Measurements from ENCODE around the gene GCGR. TPM values are rescaled to one million over a fixed set of nuclear protein-coding genes. Genes with fewer than 3 reads are reported as not detected.

The GCGR gene
- total RNA-seq, 1 experiment from 2014 or later = 1.4 TPM

- TF ChIP-seq USF1 (CRISPR knock-in tag; IDR thresholded peaks at IDR 0.05) (peak; percentile 64), ZNF423 (CRISPR knock-in tag; IDR thresholded peaks at IDR 0.05) (no peak), ZBTB21 (CRISPR knock-in tag; IDR thresholded peaks at IDR 0.05; ENCODE audit: borderline replicate concordance) (no peak), NFATC4 (CRISPR knock-in tag; IDR thresholded peaks at IDR 0.05) (no peak)
- TF ChIP-seq, protein P1, sequence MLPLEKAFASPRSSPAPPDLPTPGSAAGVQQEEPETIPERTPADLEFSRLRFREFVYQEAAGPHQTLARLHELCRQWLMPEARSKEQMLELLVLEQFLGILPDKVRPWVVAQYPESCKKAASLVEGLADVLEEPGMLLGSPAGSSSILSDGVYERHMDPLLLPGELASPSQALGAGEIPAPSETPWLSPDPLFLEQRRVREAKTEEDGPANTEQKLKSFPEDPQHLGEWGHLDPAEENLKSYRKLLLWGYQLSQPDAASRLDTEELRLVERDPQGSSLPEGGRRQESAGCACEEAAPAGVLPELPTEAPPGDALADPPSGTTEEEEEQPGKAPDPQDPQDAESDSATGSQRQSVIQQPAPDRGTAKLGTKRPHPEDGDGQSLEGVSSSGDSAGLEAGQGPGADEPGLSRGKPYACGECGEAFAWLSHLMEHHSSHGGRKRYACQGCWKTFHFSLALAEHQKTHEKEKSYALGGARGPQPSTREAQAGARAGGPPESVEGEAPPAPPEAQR (CRISPR knock-in tag; IDR thresholded peaks at IDR 0.05) = no peak
- TF ChIP-seq, protein P2, sequence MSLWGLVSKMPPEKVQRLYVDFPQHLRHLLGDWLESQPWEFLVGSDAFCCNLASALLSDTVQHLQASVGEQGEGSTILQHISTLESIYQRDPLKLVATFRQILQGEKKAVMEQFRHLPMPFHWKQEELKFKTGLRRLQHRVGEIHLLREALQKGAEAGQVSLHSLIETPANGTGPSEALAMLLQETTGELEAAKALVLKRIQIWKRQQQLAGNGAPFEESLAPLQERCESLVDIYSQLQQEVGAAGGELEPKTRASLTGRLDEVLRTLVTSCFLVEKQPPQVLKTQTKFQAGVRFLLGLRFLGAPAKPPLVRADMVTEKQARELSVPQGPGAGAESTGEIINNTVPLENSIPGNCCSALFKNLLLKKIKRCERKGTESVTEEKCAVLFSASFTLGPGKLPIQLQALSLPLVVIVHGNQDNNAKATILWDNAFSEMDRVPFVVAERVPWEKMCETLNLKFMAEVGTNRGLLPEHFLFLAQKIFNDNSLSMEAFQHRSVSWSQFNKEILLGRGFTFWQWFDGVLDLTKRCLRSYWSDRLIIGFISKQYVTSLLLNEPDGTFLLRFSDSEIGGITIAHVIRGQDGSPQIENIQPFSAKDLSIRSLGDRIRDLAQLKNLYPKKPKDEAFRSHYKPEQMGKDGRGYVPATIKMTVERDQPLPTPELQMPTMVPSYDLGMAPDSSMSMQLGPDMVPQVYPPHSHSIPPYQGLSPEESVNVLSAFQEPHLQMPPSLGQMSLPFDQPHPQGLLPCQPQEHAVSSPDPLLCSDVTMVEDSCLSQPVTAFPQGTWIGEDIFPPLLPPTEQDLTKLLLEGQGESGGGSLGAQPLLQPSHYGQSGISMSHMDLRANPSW (CRISPR knock-in tag; conservative IDR thresholded peaks at IDR 0.05; ENCODE audit: low read depth) = no peak
Measured at GRCh38 chr17:81804559-81805399, 829 bp downstream of the GCGR start (continued).

DNA sequence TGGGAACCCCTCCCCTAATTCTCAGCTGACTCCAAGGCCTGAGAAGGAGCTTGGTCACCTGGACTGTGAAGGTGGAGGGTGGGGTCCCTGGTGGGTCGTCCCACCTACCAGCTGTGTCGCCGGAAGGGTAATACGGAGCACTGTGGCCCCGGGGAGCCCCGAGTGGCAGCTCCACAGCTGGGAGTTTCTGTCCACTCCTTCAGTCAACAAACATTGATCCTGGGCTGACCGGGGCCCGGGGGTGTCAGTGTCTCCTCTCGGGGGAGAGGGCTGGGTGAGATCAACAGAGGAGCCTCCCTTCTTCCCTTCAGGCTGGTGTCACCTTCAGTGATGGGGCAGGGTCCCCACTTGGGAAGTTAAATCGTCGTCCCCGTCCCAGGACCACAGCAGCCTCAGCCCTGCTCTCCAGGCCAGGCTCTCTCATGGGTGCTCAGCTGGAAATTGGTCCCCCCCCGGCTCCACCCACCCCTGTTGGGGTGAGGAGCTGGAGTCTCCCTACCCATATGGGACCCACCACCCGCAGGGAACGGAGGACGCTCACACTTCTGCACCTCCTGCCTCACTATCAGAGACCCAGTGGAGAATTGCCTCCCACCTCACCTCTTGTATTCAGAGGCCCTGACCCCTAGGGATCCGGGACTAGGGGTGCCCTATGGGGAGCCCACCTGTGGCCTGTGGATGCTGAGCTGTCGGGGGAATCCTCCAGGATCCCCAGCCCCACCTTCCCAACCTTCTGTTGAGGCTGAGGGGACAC lies 1.9 kb downstream of the GCGR start:
- TF ChIP-seq ZNF138 (CRISPR knock-in tag; conservative IDR thresholded peaks at IDR 0.05) (no peak), NFATC4 (CRISPR knock-in tag; IDR thresholded peaks at IDR 0.05) (no peak), USF2 (CRISPR knock-in tag; IDR thresholded peaks at IDR 0.05) (no peak), NFE2L1 (CRISPR knock-in tag; IDR thresholded peaks at IDR 0.05) (no peak), MYBL2 (CRISPR knock-in tag; IDR thresholded peaks at IDR 0.05) (no peak), CDX4 (CRISPR knock-in tag; IDR thresholded peaks at IDR 0.05; ENCODE audit: borderline replicate concordance) (no peak), FOXK1 (CRISPR knock-in tag; IDR thresholded peaks at IDR 0.05) (no peak), TCF7 (CRISPR knock-in tag; IDR thresholded peaks at IDR 0.05; ENCODE audit: low read depth) (no peak), RELA (CRISPR knock-in tag; IDR thresholded peaks at IDR 0.05; ENCODE audit: borderline replicate concordance) (no peak), ATF1 (CRISPR knock-in tag; IDR thresholded peaks at IDR 0.05) (no peak), ZNF317 (CRISPR knock-in tag; IDR thresholded peaks at IDR 0.05; ENCODE audit: borderline replicate concordance, low read depth) (no peak), ELF4 (CRISPR knock-in tag; IDR thresholded peaks at IDR 0.05; ENCODE audit: low read depth) (no peak), PREB (CRISPR knock-in tag; IDR thresholded peaks at IDR 0.05; ENCODE audit: borderline replicate concordance) (no peak), ESRRA (CRISPR knock-in tag; IDR thresholded peaks at IDR 0.05; ENCODE audit: borderline replicate concordance) (no peak), RORB (CRISPR knock-in tag; IDR thresholded peaks at IDR 0.05) (no peak), CREM (CRISPR knock-in tag; IDR thresholded peaks at IDR 0.05) (no peak)
- TF ChIP-seq, protein P3, sequence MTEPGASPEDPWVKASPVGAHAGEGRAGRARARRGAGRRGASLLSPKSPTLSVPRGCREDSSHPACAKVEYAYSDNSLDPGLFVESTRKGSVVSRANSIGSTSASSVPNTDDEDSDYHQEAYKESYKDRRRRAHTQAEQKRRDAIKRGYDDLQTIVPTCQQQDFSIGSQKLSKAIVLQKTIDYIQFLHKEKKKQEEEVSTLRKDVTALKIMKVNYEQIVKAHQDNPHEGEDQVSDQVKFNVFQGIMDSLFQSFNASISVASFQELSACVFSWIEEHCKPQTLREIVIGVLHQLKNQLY (CRISPR knock-in tag; IDR thresholded peaks at IDR 0.05) = no peak
- TF ChIP-seq, protein P4, sequence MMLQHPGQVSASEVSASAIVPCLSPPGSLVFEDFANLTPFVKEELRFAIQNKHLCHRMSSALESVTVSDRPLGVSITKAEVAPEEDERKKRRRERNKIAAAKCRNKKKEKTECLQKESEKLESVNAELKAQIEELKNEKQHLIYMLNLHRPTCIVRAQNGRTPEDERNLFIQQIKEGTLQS (CRISPR knock-in tag; conservative IDR thresholded peaks at IDR 0.05) = no peak
- Mint-ChIP-seq H3K27me3 (ENCODE audit: low read depth) (peaks cover 54% of the 10 kb centered on the region), H3K27ac (no peak overlapping the region), H3K36me3 (no peaks in the 10 kb centered on the region), H3K4me3 (no peak overlapping the region), H3K9me3 (no peaks in the 10 kb centered on the region), H3K4me1 (no peaks in the 10 kb centered on the region)
- ChIA-PET CTCF (interaction anchor here (0.7 to 3.8 kb wide), 7 partner anchors 14 to 317 kb away, joined by 3 to 18 read pairs (median 3); no protein-coding TSS in a partner anchor), POLR2A (no interaction called here)
- DNase-seq (ENCODE audit: low spot score) (no peak), ATAC-seq (no peak)

Data from WTC11 (cell line).